Measurements from ENCODE around the gene NDST4.

- TF ChIP-seq CTCF (IDR thresholded peaks at IDR 0.05; ENCODE audit: low read depth, low read length, missing input control) (peak; percentile 18), ATF3 (IDR thresholded peaks at IDR 0.05) (no peak), MAX (IDR thresholded peaks at IDR 0.05) (no peak), JUND (IDR thresholded peaks at IDR 0.05) (no peak), SP1 (IDR thresholded peaks at IDR 0.05) (no peak), YY1 (IDR thresholded peaks at IDR 0.05) (no peak)
Measured at GRCh38 chr4:115119804-115120352, 6.5 kb upstream of the NDST4 start.

All from liver (tissue), 3 donors.